Measurements from ENCODE around the gene DLGAP4. TPM values are rescaled to one million over a fixed set of nuclear protein-coding genes. Genes with fewer than 3 reads are reported as not detected.

The DLGAP4 gene
- total RNA-seq, 1 donor, result 18.1 TPM

GRCh38 chr20:36468149-36469000, 162.2 kb downstream of the DLGAP4 start:
- Histone ChIP-seq H3K4me1 (ENCODE audit: insufficient read depth, low read length) (peaks cover 76% of the 10 kb centered on the region), H3K79me2 (ENCODE audit: insufficient read depth, low read length) (peaks cover 100% of the 10 kb centered on the region), H3K9me3 (ENCODE audit: low read depth, low read length) (no peaks in the 10 kb centered on the region), H3K36me3 (ENCODE audit: insufficient read depth, low read length) (peaks cover 17% of the 10 kb centered on the region), H3K4me3 (ENCODE audit: insufficient read depth, low read length) (no peak overlapping the region), H3K27ac (ENCODE audit: low read depth, low read length) (peak overlapping the region; percentile 76), H4K20me1 (ENCODE audit: insufficient read depth, low read length) (peaks cover 97% of the 10 kb centered on the region), H3K27me3 (ENCODE audit: insufficient read depth, low read length) (no peaks in the 10 kb centered on the region), H3K4me2 (ENCODE audit: insufficient read depth, low read length) (peak overlapping the region; percentile 15), H2AFZ (ENCODE audit: low read length) (no peak overlapping the region)
- peak; percentile 73 for DNase-seq (ENCODE audit: insufficient read length, low spot score, missing footprints)
- no peak for TF ChIP-seq CTCF (IDR thresholded peaks at IDR 0.05; ENCODE audit: extremely low read depth, low read depth, low read length)

- Histone ChIP-seq H3K4me3 (ENCODE audit: insufficient read depth, low read length) (no peak overlapping the region), H3K4me2 (ENCODE audit: insufficient read depth, low read length) (no peak overlapping the region), H3K79me2 (ENCODE audit: insufficient read depth, low read length) (peaks cover 100% of the 10 kb centered on the region), H3K27me3 (ENCODE audit: insufficient read depth, low read length) (no peaks in the 10 kb centered on the region), H3K27ac (ENCODE audit: low read depth, low read length) (peak overlapping the region; percentile 20), H3K36me3 (ENCODE audit: insufficient read depth, low read length) (peaks cover 19% of the 10 kb centered on the region), H3K9me3 (ENCODE audit: low read depth, low read length) (no peaks in the 10 kb centered on the region), H3K4me1 (ENCODE audit: insufficient read depth, low read length) (peaks cover 76% of the 10 kb centered on the region), H4K20me1 (ENCODE audit: insufficient read depth, low read length) (peaks cover 98% of the 10 kb centered on the region), H2AFZ (ENCODE audit: low read length) (no peak overlapping the region)
- no peak for TF ChIP-seq CTCF (IDR thresholded peaks at IDR 0.05; ENCODE audit: extremely low read depth, low read depth, low read length)
- DNase-seq (ENCODE audit: insufficient read length, low spot score, missing footprints), result no peak
Measured at GRCh38 chr20:36469973-36470372, 163.8 kb downstream of the DLGAP4 start.

GRCh38 chr20:36471885-36472636, 165.9 kb downstream of the DLGAP4 start:
- Histone ChIP-seq H3K79me2 (ENCODE audit: insufficient read depth, low read length) (peaks cover 99% of the 10 kb centered on the region), H3K27ac (ENCODE audit: low read depth, low read length) (peak overlapping the region; percentile 64), H2AFZ (ENCODE audit: low read length) (no peak overlapping the region), H3K4me1 (ENCODE audit: insufficient read depth, low read length) (peaks cover 64% of the 10 kb centered on the region), H3K4me2 (ENCODE audit: insufficient read depth, low read length) (peak overlapping the region; percentile 68), H3K4me3 (ENCODE audit: insufficient read depth, low read length) (no peak overlapping the region), H4K20me1 (ENCODE audit: insufficient read depth, low read length) (peaks cover 82% of the 10 kb centered on the region), H3K36me3 (ENCODE audit: insufficient read depth, low read length) (peaks cover 19% of the 10 kb centered on the region), H3K9me3 (ENCODE audit: low read depth, low read length) (no peaks in the 10 kb centered on the region), H3K27me3 (ENCODE audit: insufficient read depth, low read length) (no peaks in the 10 kb centered on the region)
- DNase-seq (ENCODE audit: insufficient read length, low spot score, missing footprints), result no peak
- no peak for TF ChIP-seq CTCF (IDR thresholded peaks at IDR 0.05; ENCODE audit: extremely low read depth, low read depth, low read length)

GRCh38 chr20:36472637-36473090, 166.5 kb downstream of the DLGAP4 start:
- Histone ChIP-seq H3K27me3 (ENCODE audit: insufficient read depth, low read length) (no peaks in the 10 kb centered on the region), H3K9me3 (ENCODE audit: low read depth, low read length) (no peaks in the 10 kb centered on the region), H3K36me3 (ENCODE audit: insufficient read depth, low read length) (peaks cover 21% of the 10 kb centered on the region), H3K27ac (ENCODE audit: low read depth, low read length) (peak overlapping the region; percentile 64), H3K4me1 (ENCODE audit: insufficient read depth, low read length) (peaks cover 63% of the 10 kb centered on the region), H2AFZ (ENCODE audit: low read length) (no peak overlapping the region), H4K20me1 (ENCODE audit: insufficient read depth, low read length) (peaks cover 82% of the 10 kb centered on the region), H3K4me3 (ENCODE audit: insufficient read depth, low read length) (peak overlapping the region; percentile 20), H3K79me2 (ENCODE audit: insufficient read depth, low read length) (peaks cover 99% of the 10 kb centered on the region), H3K4me2 (ENCODE audit: insufficient read depth, low read length) (peak overlapping the region; percentile 68)
- peak; percentile 65 for DNase-seq (ENCODE audit: insufficient read length, low spot score, missing footprints)
- TF ChIP-seq CTCF (IDR thresholded peaks at IDR 0.05; ENCODE audit: extremely low read depth, low read depth, low read length), result no peak

Measured in osteoblast (primary cell).